Measurements from ENCODE around the gene ATXN7L2.

The ATXN7L2 gene

GRCh38 chr1:109488696-109489095, 5.0 kb downstream of the ATXN7L2 start:
- no peak for TF ChIP-seq CTCF (IDR thresholded peaks at IDR 0.05; ENCODE audit: low read depth, low read length)
- no peaks in the 10 kb centered on the region for H3K27me3 ChIP-seq (ENCODE audit: insufficient read depth, low read depth, severe bottlenecking)
- H3K27ac ChIP-seq, result peak overlapping the region; percentile 18; the same call in 1 of the 2 replicates
- no peaks in the 10 kb centered on the region for H3K9me3 ChIP-seq (ENCODE audit: severe bottlenecking)
- H3K36me3 ChIP-seq, result peaks cover 71% of the 10 kb centered on the region
- no peak for DNase-seq
- no peak overlapping the region for H3K4me3 ChIP-seq (ENCODE audit: low read depth, low read length)

GRCh38 chr1:109490029-109490933, 6.6 kb downstream of the ATXN7L2 start:
- peak; percentile 86 for TF ChIP-seq CTCF (IDR thresholded peaks at IDR 0.05; ENCODE audit: low read depth, low read length)
- Histone ChIP-seq H3K27me3 (ENCODE audit: insufficient read depth, low read depth, severe bottlenecking) (no peaks in the 10 kb centered on the region), H3K4me3 (ENCODE audit: low read depth, low read length) (no peak overlapping the region), H3K27ac (no peak overlapping the region; the same call in 1 of the 2 replicates), H3K9me3 (ENCODE audit: severe bottlenecking) (no peaks in the 10 kb centered on the region), H3K36me3 (peaks cover 65% of the 10 kb centered on the region)
- DNase-seq, result peak; percentile 78

- Histone ChIP-seq H3K27me3 (ENCODE audit: insufficient read depth, low read depth, severe bottlenecking) (no peaks in the 10 kb centered on the region), H3K4me3 (ENCODE audit: low read depth, low read length) (no peak overlapping the region), H3K9me3 (ENCODE audit: severe bottlenecking) (no peaks in the 10 kb centered on the region), H3K36me3 (peaks cover 61% of the 10 kb centered on the region), H3K27ac (no peak overlapping the region; the same call in 1 of the 2 replicates)
- TF ChIP-seq CTCF (IDR thresholded peaks at IDR 0.05; ENCODE audit: low read depth, low read length), result no peak
- no peak for DNase-seq
Observed at GRCh38 chr1:109490934-109491302, 7.2 kb downstream of the ATXN7L2 start.

- H3K27ac ChIP-seq, result no peak overlapping the region
- no peak overlapping the region for H3K4me3 ChIP-seq (ENCODE audit: low read depth, low read length)
- no peaks in the 10 kb centered on the region for H3K27me3 ChIP-seq (ENCODE audit: insufficient read depth, low read depth, severe bottlenecking)
- no peaks in the 10 kb centered on the region for H3K9me3 ChIP-seq (ENCODE audit: severe bottlenecking)
- peaks cover 60% of the 10 kb centered on the region for H3K36me3 ChIP-seq
- TF ChIP-seq CTCF (IDR thresholded peaks at IDR 0.05; ENCODE audit: low read depth, low read length), result no peak
- DNase-seq, result no peak
Observed at GRCh38 chr1:109491372-109491771, 7.7 kb downstream of the ATXN7L2 start.

- TF ChIP-seq CTCF (IDR thresholded peaks at IDR 0.05; ENCODE audit: low read depth, low read length), result no peak
- Histone ChIP-seq H3K36me3 (peaks cover 54% of the 10 kb centered on the region), H3K27me3 (ENCODE audit: insufficient read depth, low read depth, severe bottlenecking) (no peaks in the 10 kb centered on the region), H3K27ac (no peak overlapping the region), H3K4me3 (ENCODE audit: low read depth, low read length) (no peak overlapping the region), H3K9me3 (ENCODE audit: severe bottlenecking) (no peaks in the 10 kb centered on the region)
- DNase-seq, result no peak
Observed at GRCh38 chr1:109492779-109493178, 9.1 kb downstream of the ATXN7L2 start.

Data from WERI-Rb-1 (cell line).